H9 (cell line): ENCODE measurements around the gene SNRNP200. TPM values are rescaled to one million over a fixed set of nuclear protein-coding genes. Genes with fewer than 3 reads are reported as not detected.
A peak's percentile ranks its signal among the peaks of the same experiment; 100 is the strongest.

Experiments
- DNase-seq: peaks from one replicate; pipeline ENCODE4 v3.0.0-alpha.2; 2017
- H2AFZ ChIP-seq: one replicate; pipeline ENCODE4 v1.6.1; 2013; ENCODE audit warnings: mild to moderate bottlenecking, low read length, control low read depth, moderate library complexity
- H2AK5ac ChIP-seq: 2 replicates; pipeline ENCODE4 v1.6.1; 2013; ENCODE audit warnings: low read length, control low read depth, mixed read lengths; ENCODE audit not compliant: insufficient read length
- H2BK120ac ChIP-seq: one replicate; pipeline ENCODE4 v1.6.1; 2013; ENCODE audit warnings: low read depth, mild to moderate bottlenecking, low read length, control low read depth, inconsistent platforms; ENCODE audit not compliant: poor library complexity, severe bottlenecking
- H2BK12ac ChIP-seq: 2 replicates; pipeline ENCODE4 v1.6.1; 2013; ENCODE audit warnings: low read length, control low read depth, mixed read lengths, low read depth; ENCODE audit not compliant: insufficient read length
- H2BK15ac ChIP-seq: 2 replicates; pipeline ENCODE4 v1.6.1; 2013; ENCODE audit warnings: low read depth, low read length, control low read depth
- H2BK20ac ChIP-seq: one replicate; pipeline ENCODE4 v1.6.1; 2013; ENCODE audit warnings: low read depth, mild to moderate bottlenecking, low read length, control low read depth, inconsistent platforms; ENCODE audit not compliant: poor library complexity, severe bottlenecking
- H2BK5ac ChIP-seq: 2 replicates; pipeline ENCODE4 v1.6.1; 2013; ENCODE audit warnings: low read length, control low read depth, mixed read lengths; ENCODE audit not compliant: insufficient read length
- H3K14ac ChIP-seq: 2 replicates; pipeline ENCODE4 v1.6.1; 2013; ENCODE audit warnings: low read length, control low read depth; ENCODE audit not compliant: insufficient read depth
- H3K18ac ChIP-seq: 2 replicates; pipeline ENCODE4 v1.6.1; 2013; ENCODE audit warnings: low read depth, mild to moderate bottlenecking, mixed read lengths, low read length, control low read depth; ENCODE audit not compliant: insufficient read length
- H3K23ac ChIP-seq: 2 replicates; pipeline ENCODE4 v1.6.1; 2013; ENCODE audit warnings: low read length, control low read depth, mixed read lengths, low read depth; ENCODE audit not compliant: insufficient read length
- H3K23me2 ChIP-seq: 2 replicates; pipeline ENCODE4 v1.6.1; 2013; ENCODE audit warnings: low read depth, mild to moderate bottlenecking, mixed read lengths, low read length, control low read depth; ENCODE audit not compliant: insufficient read length, poor library complexity, severe bottlenecking
- H3K27ac ChIP-seq: 2 replicates; pipeline ENCODE4 v1.5.1; 2013; ENCODE audit warnings: low read length, control low read depth, mixed read lengths, low read depth; ENCODE audit not compliant: insufficient read length
- H3K27me3 ChIP-seq: 2 replicates; pipeline ENCODE4 v1.6.1; 2013; ENCODE audit warnings: low read length, control low read depth, inconsistent platforms; ENCODE audit not compliant: insufficient read depth
- H3K4ac ChIP-seq: 2 replicates; pipeline ENCODE4 v1.6.1; 2013; ENCODE audit warnings: low read depth, mild to moderate bottlenecking, control low read depth, inconsistent platforms, low read length, moderate library complexity
- H3K4me1 ChIP-seq: 2 replicates; pipeline ENCODE4 v1.6.1; 2013; ENCODE audit warnings: low read length, control low read depth, inconsistent platforms; ENCODE audit not compliant: insufficient read depth
- H3K4me2 ChIP-seq: 2 replicates; pipeline ENCODE4 v1.6.1; 2013; ENCODE audit warnings: low read length, control low read depth, mixed read lengths; ENCODE audit not compliant: insufficient read length, insufficient read depth
- H3K56ac ChIP-seq: 2 replicates; pipeline ENCODE4 v1.6.1; 2013; ENCODE audit warnings: low read depth, mild to moderate bottlenecking, mixed read lengths, low read length, control low read depth; ENCODE audit not compliant: insufficient read length
- H3K79me1 ChIP-seq: 2 replicates; pipeline ENCODE4 v1.6.1; 2013; ENCODE audit warnings: low read depth, mild to moderate bottlenecking, moderate library complexity, low read length, control low read depth, inconsistent platforms; ENCODE audit not compliant: insufficient read depth, poor library complexity, severe bottlenecking
- H3K79me2 ChIP-seq: 2 replicates; pipeline ENCODE4 v1.6.1; 2013; ENCODE audit warnings: low read length, control low read depth, inconsistent platforms; ENCODE audit not compliant: insufficient read depth
- H3K9ac ChIP-seq: 2 replicates; pipeline ENCODE4 v1.6.1; 2013; ENCODE audit warnings: low read length, control low read depth, mixed read lengths; ENCODE audit not compliant: insufficient read length; ENCODE audit errors: extremely low read depth
- H3K9me3 ChIP-seq: one replicate; pipeline ENCODE4 v1.6.1; 2013; ENCODE audit warnings: low read depth, low read length, inconsistent platforms; ENCODE audit not compliant: control insufficient read depth
- H3T11ph ChIP-seq: one replicate; pipeline ENCODE4 v1.6.1; 2013; ENCODE audit warnings: mild to moderate bottlenecking, low read length, control low read depth, inconsistent platforms
- H4K20me1 ChIP-seq: one replicate; pipeline ENCODE4 v1.6.1; 2013; ENCODE audit not compliant: control insufficient read depth, insufficient read length, insufficient read depth
- H4K5ac ChIP-seq: 2 replicates; pipeline ENCODE4 v1.6.1; 2013; ENCODE audit warnings: low read depth, mild to moderate bottlenecking, mixed read lengths, low read length, control low read depth; ENCODE audit not compliant: insufficient read length
- H4K8ac ChIP-seq: replicated peaks from 2 replicates; pipeline ENCODE4 v1.6.1; 2013; ENCODE audit warnings: low read length, control low read depth, mixed read lengths, low read depth; ENCODE audit not compliant: insufficient read length
- H4K91ac ChIP-seq: 2 replicates; pipeline ENCODE4 v1.6.1; 2013; ENCODE audit warnings: low read depth, mild to moderate bottlenecking, moderate library complexity, mixed read lengths, low read length, control low read depth; ENCODE audit not compliant: insufficient read length
- H3K27ac Mint-ChIP-seq, 3 experiments: 2 replicates in 2 of 3; 3 replicates in 1 of 3; pipeline ENCODE4 v1.8.0; 2020 to 2021; ENCODE audit warnings: mixed read lengths in 3 of 3, mild to moderate bottlenecking in 1 of 3, moderate library complexity in 1 of 3
- H3K27me3 Mint-ChIP-seq: 2 replicates; pipeline ENCODE4 v1.8.0; 2021; ENCODE audit warnings: low read depth, mild to moderate bottlenecking, moderate library complexity, mixed read lengths
- H3K36me3 Mint-ChIP-seq, 3 experiments: 2 replicates in 2 of 3; 3 replicates in 1 of 3; pipeline ENCODE4 v1.8.0; 2020 to 2021; ENCODE audit warnings: low read depth in 3 of 3, mixed read lengths in 3 of 3; ENCODE audit not compliant: insufficient read depth in 1 of 3
- H3K4me1 Mint-ChIP-seq, 2 experiments: 2 replicates each; pipeline ENCODE4 v1.8.0; 2020; ENCODE audit warnings: mixed read lengths in 2 of 2
- H3K4me3 Mint-ChIP-seq, 2 experiments: 2 replicates in 1 of 2; 3 replicates in 1 of 2; pipeline ENCODE4 v1.8.0; 2020 to 2021; ENCODE audit warnings: mild to moderate bottlenecking in 2 of 2, mixed read lengths in 2 of 2, moderate library complexity in 1 of 2
- H3K9me3 Mint-ChIP-seq, 2 experiments: 2 replicates in 1 of 2; 3 replicates in 1 of 2; pipeline ENCODE4 v1.8.0; 2020; ENCODE audit warnings: mild to moderate bottlenecking in 2 of 2, mixed read lengths in 2 of 2, moderate library complexity in 1 of 2
- WGBS: extraction: QIAGEN DNeasy Blood & Tissue Kit; methylation state at CpG from one replicate; pipeline ENCODE4 v1.1.7; 2013; ENCODE audit warnings: missing lambda C conversion rate, low lambda C conversion rate, mixed read lengths; ENCODE audit not compliant: insufficient read length; ENCODE audit errors: extremely low coverage; 5-methylcytosine and 5-hydroxymethylcytosine counted together
- total RNA-seq: library from RNA; stranded (reverse); gene quantifications from 2 replicates; pipeline ENCODE4 v1.2.1, GENCODE V29; 2021
- TF ChIP-seq, protein P1 (sequence below): fragments of 200-600 bp; sonication (generic); conservative IDR thresholded peaks from 3 replicates; pipeline ENCODE4 v1.8.0; 2021; ENCODE audit warnings: antibody characterized with exemption, mild to moderate bottlenecking

Gene SNRNP200
- total RNA-seq, 1 experiment from 2014 or later, result 215 TPM

- no peak overlapping the region for H3K27ac ChIP-seq
- H3K23ac ChIP-seq, result no peak overlapping the region
- no peaks in the 10 kb centered on the region for H3K27me3 ChIP-seq
- no peaks in the 10 kb centered on the region for H4K20me1 ChIP-seq
- no peak overlapping the region for H3T11ph ChIP-seq
- no peaks in the 10 kb centered on the region for H3K79me2 ChIP-seq
- H2AFZ ChIP-seq, result no peak overlapping the region
- peaks cover 10 to 39% (median 29%) of the 10 kb centered on the region in 3 experiments; a peak in 6 of 7 replicates for H3K36me3 Mint-ChIP-seq
- WGBS, result no CpG with 5 or more reads among the region's 6 CpGs
- H2BK20ac ChIP-seq, result no peak overlapping the region
- no peak overlapping the region for H4K91ac ChIP-seq
- H2BK12ac ChIP-seq, result no peak overlapping the region
- no peaks in the 10 kb centered on the region for H3K23me2 ChIP-seq
- H3K4me1 ChIP-seq, result no peaks in the 10 kb centered on the region
- TF ChIP-seq, protein P1, sequence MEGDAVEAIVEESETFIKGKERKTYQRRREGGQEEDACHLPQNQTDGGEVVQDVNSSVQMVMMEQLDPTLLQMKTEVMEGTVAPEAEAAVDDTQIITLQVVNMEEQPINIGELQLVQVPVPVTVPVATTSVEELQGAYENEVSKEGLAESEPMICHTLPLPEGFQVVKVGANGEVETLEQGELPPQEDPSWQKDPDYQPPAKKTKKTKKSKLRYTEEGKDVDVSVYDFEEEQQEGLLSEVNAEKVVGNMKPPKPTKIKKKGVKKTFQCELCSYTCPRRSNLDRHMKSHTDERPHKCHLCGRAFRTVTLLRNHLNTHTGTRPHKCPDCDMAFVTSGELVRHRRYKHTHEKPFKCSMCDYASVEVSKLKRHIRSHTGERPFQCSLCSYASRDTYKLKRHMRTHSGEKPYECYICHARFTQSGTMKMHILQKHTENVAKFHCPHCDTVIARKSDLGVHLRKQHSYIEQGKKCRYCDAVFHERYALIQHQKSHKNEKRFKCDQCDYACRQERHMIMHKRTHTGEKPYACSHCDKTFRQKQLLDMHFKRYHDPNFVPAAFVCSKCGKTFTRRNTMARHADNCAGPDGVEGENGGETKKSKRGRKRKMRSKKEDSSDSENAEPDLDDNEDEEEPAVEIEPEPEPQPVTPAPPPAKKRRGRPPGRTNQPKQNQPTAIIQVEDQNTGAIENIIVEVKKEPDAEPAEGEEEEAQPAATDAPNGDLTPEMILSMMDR, result no peak
- H2BK5ac ChIP-seq, result no peak overlapping the region
- no peak overlapping the region for H3K4me2 ChIP-seq
- H3K56ac ChIP-seq, result no peak overlapping the region
- no peak overlapping the region for H3K27ac Mint-ChIP-seq
- peak; percentile 45 for DNase-seq
- H3K18ac ChIP-seq, result no peak overlapping the region
- H3K9ac ChIP-seq, result no peak overlapping the region
- H2BK120ac ChIP-seq, result no peak overlapping the region
- no peaks in the 10 kb centered on the region for H3K79me1 ChIP-seq
- no peak overlapping the region for H3K4ac ChIP-seq
- H2AK5ac ChIP-seq, result no peak overlapping the region
- no peak overlapping the region for H2BK15ac ChIP-seq
- no peak overlapping the region for H4K5ac ChIP-seq
- no peaks in the 10 kb centered on the region; the same call in 1 of the 2 replicates for H3K27me3 Mint-ChIP-seq
- H3K9me3 Mint-ChIP-seq, result no peaks in the 10 kb centered on the region
- no peaks in the 10 kb centered on the region for H3K9me3 ChIP-seq
- H4K8ac ChIP-seq, result peak overlapping the region; percentile 50
- no peak overlapping the region for H3K4me3 Mint-ChIP-seq
- no peak overlapping the region; the same call in 1 of the 2 replicates for H3K14ac ChIP-seq
- no peaks in the 10 kb centered on the region; a peak in 1 of 4 replicates for H3K4me1 Mint-ChIP-seq
These were observed 53.5 kb downstream of the SNRNP200 start for GRCh38 chr2:96251721-96252292.
